Measurements from ENCODE around the gene DUS3L. TPM values are rescaled to one million over a fixed set of nuclear protein-coding genes. Genes with fewer than 3 reads are reported as not detected.

Gene DUS3L
- total and polyA plus RNA-seq, 2 donors (not counting 3 experiments of a cell fraction or from before 2014, with no cell fraction given), result 25.8 to 38.9 TPM

DNA sequence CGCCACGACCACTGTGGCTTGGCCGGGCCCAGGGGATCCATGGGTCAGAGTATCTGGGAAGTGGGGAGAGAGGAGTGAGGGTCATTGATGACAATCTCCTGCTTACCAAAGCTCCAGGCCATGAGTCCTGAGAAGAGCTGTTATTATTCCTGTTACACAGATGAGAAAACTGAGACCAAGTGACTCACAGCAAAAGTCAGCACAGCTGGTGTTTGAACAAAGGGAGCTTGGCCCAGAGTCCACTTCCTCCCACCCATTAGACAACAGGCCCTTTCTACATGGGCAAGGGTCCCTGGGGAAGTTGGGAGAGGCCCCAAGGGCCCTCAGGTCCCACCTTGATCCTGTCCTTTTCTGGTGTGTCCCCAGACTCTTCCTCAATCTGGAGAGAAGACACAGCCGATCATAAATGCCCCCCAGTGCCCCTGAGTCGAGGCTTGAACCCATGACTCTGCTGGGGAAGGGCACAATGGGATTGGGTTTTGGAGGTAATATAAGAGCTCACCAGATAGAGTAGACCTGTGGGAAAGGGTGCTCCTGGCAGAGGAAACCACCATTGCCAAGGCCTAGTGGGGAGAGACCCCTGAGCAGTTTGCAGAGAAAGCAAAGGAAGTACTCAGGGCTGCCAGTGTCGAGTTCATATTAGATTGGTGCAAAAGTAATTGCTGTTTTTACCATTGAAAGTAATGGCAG, 41.7 kb upstream of the DUS3L start:
- H3K27ac ChIP-seq (ENCODE audit: insufficient read depth, low read depth, low read length), result no peak overlapping the region
- H3K4me2 ChIP-seq (ENCODE audit: insufficient read depth, low read length), result no peak overlapping the region
- no peaks in the 10 kb centered on the region for H4K20me1 ChIP-seq (replicated peaks; ENCODE audit: control insufficient read depth, extremely low read depth, insufficient read depth, low read length)
- dilution Hi-C loops (cut with MboI; ENCODE audit: extremely low pct_ligation_motif_present, low sequenced_read_pairs), result no loop called here
- DNase-seq (ENCODE audit: low read depth, low spot score) (no peak), FAIRE-seq (no peak)
- H2AFZ ChIP-seq (ENCODE audit: low read depth, low read length), result no peak overlapping the region
- ChIA-PET CTCF (interaction anchor here (0.9 kb wide), 1 partner anchor 8 kb away, joined by 3 read pairs; no protein-coding TSS in a partner anchor), POLR2A (no interaction called here)
- H3K27me3 ChIP-seq (ENCODE audit: control insufficient read depth in 2 of 2, insufficient read depth in 2 of 2, low read length in 2 of 2), result peaks cover 0 to 3% of the 10 kb centered on the region in 2 experiments
- H3K79me2 ChIP-seq (ENCODE audit: control insufficient read depth, insufficient read depth, low read length), result no peaks in the 10 kb centered on the region
- H3K36me3 ChIP-seq (ENCODE audit: control insufficient read depth in 2 of 2, extremely low read depth in 1 of 2, insufficient read depth in 2 of 2, low read length in 2 of 2), result no peaks in the 10 kb centered on the region
- H3K4me1 ChIP-seq (ENCODE audit: control insufficient read depth, extremely low read depth, insufficient read depth, low read length), result peaks cover 7% of the 10 kb centered on the region
- H3K9me3 ChIP-seq (replicated peaks; ENCODE audit: control insufficient read depth, insufficient read depth, low read length), result no peaks in the 10 kb centered on the region
- intact Hi-C loops (cut with micrococcal nuclease), result no loop called here
- H3K9me1 ChIP-seq (replicated peaks; ENCODE audit: control insufficient read depth, extremely low read depth, insufficient read depth, low read length), result no peaks in the 10 kb centered on the region
- no peak overlapping the region for H3K9ac ChIP-seq (replicated peaks; ENCODE audit: extremely low read depth, insufficient read depth, low read length)
- no TSS peak for BruUV-seq (replicated peaks)
- no peak overlapping the region for H3K4me3 ChIP-seq (replicated peaks in 1 of 3; ENCODE audit: insufficient read depth in 1 of 3, low read depth in 1 of 3, low read length in 3 of 3)
- no peak for TF ChIP-seq GATA2 (IDR thresholded peaks at IDR 0.05; ENCODE audit: insufficient read depth, insufficient read length, low read depth, low read length)
- no peak for TF ChIP-seq FOS (IDR thresholded peaks at IDR 0.05; ENCODE audit: borderline replicate concordance, insufficient read depth, low read length)
- TF ChIP-seq, protein P1, sequence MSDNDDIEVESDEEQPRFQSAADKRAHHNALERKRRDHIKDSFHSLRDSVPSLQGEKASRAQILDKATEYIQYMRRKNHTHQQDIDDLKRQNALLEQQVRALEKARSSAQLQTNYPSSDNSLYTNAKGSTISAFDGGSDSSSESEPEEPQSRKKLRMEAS (IDR thresholded peaks at IDR 0.05; ENCODE audit: insufficient read depth, insufficient read length), result no peak
- no peak for TF ChIP-seq EZH2 (IDR thresholded peaks at IDR 0.05; ENCODE audit: borderline replicate concordance, low read depth, low read length, severe bottlenecking)

DNA sequence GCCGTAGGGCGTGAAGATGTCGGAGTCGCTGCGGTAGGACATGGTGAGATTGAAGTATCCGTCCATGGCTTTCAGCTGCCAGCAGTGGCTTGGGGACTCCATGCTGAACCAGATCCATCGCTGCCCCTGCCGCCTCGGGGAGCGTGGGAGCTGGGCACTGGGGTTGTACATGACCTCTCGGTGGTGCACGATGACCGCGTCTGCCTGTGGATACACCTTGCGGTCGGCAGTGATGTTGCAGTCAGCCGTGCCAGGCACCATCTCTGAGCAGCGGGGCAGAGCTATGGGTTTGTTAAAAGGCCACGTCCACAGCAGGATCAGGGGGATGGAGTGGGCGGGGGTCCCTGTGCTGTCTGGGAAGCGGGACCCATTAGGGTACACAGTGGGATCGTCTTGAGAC, 41.1 kb upstream of the DUS3L start:
- CTCF ChIA-PET, result no interaction called here
- Histone ChIP-seq H2AFZ (ENCODE audit: low read depth, low read length) (no peak overlapping the region), H3K9me3 (replicated peaks; ENCODE audit: control insufficient read depth, insufficient read depth, low read length) (no peaks in the 10 kb centered on the region), H4K20me1 (replicated peaks; ENCODE audit: control insufficient read depth, extremely low read depth, insufficient read depth, low read length) (no peaks in the 10 kb centered on the region), H3K9me1 (replicated peaks; ENCODE audit: control insufficient read depth, extremely low read depth, insufficient read depth, low read length) (no peaks in the 10 kb centered on the region), H3K27ac (ENCODE audit: insufficient read depth, low read depth, low read length) (no peak overlapping the region), H3K9ac (replicated peaks; ENCODE audit: extremely low read depth, insufficient read depth, low read length) (no peak overlapping the region), H3K4me3 (replicated peaks in 1 of 3; ENCODE audit: insufficient read depth in 1 of 3, low read depth in 1 of 3, low read length in 3 of 3) (no peak overlapping the region), H3K4me1 (ENCODE audit: control insufficient read depth, extremely low read depth, insufficient read depth, low read length) (peaks cover 7% of the 10 kb centered on the region), H3K4me2 (ENCODE audit: insufficient read depth, low read length) (no peak overlapping the region), H3K36me3 (ENCODE audit: control insufficient read depth in 2 of 2, extremely low read depth in 1 of 2, insufficient read depth in 2 of 2, low read length in 2 of 2) (no peaks in the 10 kb centered on the region), H3K27me3 (ENCODE audit: control insufficient read depth in 2 of 2, insufficient read depth in 2 of 2, low read length in 2 of 2) (peaks cover 0 to 3% of the 10 kb centered on the region in 2 experiments), H3K79me2 (ENCODE audit: control insufficient read depth, insufficient read depth, low read length) (no peaks in the 10 kb centered on the region)
- TF ChIP-seq, protein P1 (IDR thresholded peaks at IDR 0.05; ENCODE audit: insufficient read depth, insufficient read length), result no peak
- TF ChIP-seq POLR2AphosphoS5 (IDR thresholded peaks at IDR 0.05; ENCODE audit: insufficient read depth, low read depth, low read length) (no peak), JUN (IDR thresholded peaks at IDR 0.05; ENCODE audit: borderline replicate concordance, insufficient read depth, insufficient read length, low read depth) (no peak), FOS (IDR thresholded peaks at IDR 0.05; ENCODE audit: borderline replicate concordance, insufficient read depth, low read length) (no peak), GATA2 (IDR thresholded peaks at IDR 0.05; ENCODE audit: insufficient read depth, insufficient read length, low read depth, low read length) (no peak), EZH2 (IDR thresholded peaks at IDR 0.05; ENCODE audit: borderline replicate concordance, low read depth, low read length, severe bottlenecking) (no peak), POLR2A (IDR thresholded peaks at IDR 0.05; ENCODE audit: low read depth, low read length) (no peak), MYC (IDR thresholded peaks at IDR 0.05; ENCODE audit: low read depth, low read length) (no peak)
- TF ChIP-seq, protein P2, sequence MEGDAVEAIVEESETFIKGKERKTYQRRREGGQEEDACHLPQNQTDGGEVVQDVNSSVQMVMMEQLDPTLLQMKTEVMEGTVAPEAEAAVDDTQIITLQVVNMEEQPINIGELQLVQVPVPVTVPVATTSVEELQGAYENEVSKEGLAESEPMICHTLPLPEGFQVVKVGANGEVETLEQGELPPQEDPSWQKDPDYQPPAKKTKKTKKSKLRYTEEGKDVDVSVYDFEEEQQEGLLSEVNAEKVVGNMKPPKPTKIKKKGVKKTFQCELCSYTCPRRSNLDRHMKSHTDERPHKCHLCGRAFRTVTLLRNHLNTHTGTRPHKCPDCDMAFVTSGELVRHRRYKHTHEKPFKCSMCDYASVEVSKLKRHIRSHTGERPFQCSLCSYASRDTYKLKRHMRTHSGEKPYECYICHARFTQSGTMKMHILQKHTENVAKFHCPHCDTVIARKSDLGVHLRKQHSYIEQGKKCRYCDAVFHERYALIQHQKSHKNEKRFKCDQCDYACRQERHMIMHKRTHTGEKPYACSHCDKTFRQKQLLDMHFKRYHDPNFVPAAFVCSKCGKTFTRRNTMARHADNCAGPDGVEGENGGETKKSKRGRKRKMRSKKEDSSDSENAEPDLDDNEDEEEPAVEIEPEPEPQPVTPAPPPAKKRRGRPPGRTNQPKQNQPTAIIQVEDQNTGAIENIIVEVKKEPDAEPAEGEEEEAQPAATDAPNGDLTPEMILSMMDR (IDR thresholded peaks at IDR 0.05; ENCODE audit: extremely low read depth in 1 of 2, insufficient read depth in 1 of 2, low read depth in 1 of 2, low read length in 2 of 2), result no peak
- FAIRE-seq, result no peak
- intact Hi-C loops (cut with micrococcal nuclease), result no loop called here
- DNase-seq (ENCODE audit: low read depth, low spot score), result no peak
- POLR2A ChIA-PET, result interaction anchor here (0.6 kb wide), 1 partner anchor 316 kb away, joined by 8 read pairs; no protein-coding TSS in a partner anchor
- BruUV-seq (replicated peaks), result no TSS peak
- dilution Hi-C loops (cut with MboI; ENCODE audit: extremely low pct_ligation_motif_present, low sequenced_read_pairs), result no loop called here

Data from endothelial cell of umbilical vein (primary cell).